ENCODE results near the gene COL23A1. TPM values are rescaled to one million over a fixed set of nuclear protein-coding genes. Genes with fewer than 3 reads are reported as not detected.

The COL23A1 gene
- total RNA-seq, 2 donors from 2014 or later: 0.14 to 0.20 TPM

DNA sequence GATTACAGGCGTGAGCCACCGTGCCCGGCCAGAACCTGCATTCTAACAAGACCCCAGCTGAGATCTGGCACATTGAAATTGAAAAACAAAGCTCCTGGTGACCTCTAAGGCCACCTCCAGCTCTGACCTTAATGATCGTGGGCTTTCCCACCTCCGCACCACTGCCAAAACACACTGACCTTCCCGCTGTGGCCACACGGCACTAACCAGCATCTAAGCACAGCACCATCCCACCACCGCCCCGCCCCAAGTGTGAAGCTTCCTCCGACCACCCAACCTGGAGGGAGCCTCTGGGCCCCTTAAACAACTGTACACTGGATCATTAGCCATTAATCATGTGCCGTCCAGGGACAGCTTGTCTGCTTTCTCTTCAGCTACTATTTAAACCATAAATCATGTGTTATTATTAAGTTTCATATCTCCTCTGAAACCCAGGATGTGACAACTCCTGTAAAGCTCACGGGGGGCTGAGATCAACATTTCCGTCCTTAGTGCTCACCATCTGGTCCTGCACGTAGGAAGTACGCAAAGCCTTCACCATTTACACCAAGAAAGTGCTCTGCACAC is 80.6 kb downstream of the COL23A1 start:
- ATAC-seq: no peak
- Mint-ChIP-seq H3K36me3 (peaks cover 0 to 6% of the 10 kb centered on the region in 2 donors), H3K27ac (no peak overlapping the region), H3K9me3 (peaks cover 0 to 10% of the 10 kb centered on the region in 2 donors)
- no peak for DNase-seq (ENCODE audit: low spot score in 2 of 2)

DNA sequence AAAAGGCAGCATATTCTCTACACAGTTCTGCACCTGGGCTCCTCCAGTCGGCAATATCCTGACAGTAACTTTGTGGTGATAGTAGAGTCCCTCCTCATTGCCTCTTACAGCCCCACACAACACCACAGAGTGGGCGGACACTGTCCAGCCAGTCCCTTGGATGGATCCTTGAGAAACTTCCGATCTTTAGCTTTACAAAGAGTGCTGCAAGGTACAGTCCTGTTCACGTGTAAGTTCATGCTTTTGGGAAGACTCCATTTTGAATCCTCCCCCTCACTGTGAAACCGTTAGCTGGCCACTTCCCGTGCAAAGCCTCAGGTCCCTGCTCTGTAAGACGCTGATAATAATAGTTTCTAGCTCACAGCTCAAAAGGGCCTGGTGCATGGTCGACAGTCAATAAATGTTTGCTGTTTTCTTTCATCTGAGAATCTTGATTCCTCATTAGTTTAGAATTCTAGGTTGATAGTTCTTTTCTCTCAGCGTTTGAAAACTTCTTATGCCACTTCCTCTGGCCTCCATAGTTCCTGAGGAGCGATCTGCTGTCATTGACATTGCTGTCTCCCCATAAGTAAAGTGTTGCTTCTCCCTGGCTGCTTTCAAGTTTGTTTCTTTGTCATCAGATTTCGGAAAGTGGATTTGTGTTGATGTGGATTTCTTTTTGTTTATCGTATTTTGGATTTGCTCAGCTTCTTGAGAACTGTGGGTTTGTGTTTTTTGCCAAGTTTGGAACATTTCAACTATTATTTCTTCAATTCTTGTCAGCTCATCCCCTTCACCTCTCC is 82.9 kb downstream of the COL23A1 start:
- no peak for DNase-seq (ENCODE audit: low spot score in 2 of 2)
- no peak for ATAC-seq
- Mint-ChIP-seq H3K27ac (peak overlapping the region in 1 of 2 donors; percentile 61), H3K36me3 (peaks cover 0 to 6% of the 10 kb centered on the region in 2 donors), H3K9me3 (peaks cover 0 to 7% of the 10 kb centered on the region in 2 donors)

DNA sequence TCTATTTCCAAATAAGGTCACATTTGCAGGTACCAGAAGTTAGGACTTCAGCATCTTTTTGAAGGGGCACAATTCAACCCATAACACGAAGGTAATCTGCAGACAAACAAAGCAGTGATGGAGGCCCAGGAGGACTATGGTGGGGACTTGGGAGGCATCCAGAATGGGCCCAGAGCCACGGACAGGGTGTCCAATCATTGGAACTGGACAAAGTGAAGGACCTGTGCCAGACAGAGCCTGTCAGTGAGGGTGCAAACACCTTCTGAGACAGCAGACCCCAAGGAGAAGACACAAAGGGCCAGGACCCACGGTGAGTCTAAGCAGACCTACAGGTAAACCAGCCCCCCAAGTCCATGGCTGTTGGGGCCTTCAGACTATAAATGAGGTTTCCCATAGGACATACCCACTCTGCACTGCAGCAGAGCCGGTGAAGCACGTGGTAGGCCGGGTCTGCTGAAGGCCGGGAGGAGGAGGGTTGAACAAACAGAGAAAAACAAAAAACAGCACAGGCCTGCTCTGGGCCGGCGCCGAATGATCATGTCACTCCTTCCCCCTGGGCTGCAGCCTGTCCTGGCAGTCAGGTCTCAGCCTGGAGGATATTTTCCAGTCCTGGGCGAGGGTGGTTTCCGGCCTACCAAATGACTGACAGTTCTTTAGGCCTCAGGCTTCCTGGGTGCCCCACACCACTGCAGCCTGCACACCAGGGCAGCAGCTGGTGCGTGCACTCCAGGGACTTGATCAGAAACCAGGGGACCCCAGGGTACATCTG is 84.4 kb downstream of the COL23A1 start:
- ATAC-seq: no peak
- H3K27ac Mint-ChIP-seq: no peak overlapping the region
- no peak for DNase-seq (ENCODE audit: low spot score in 2 of 2)
- H3K36me3 Mint-ChIP-seq: peaks cover 0 to 6% of the 10 kb centered on the region in 2 donors
- H3K9me3 Mint-ChIP-seq: peaks cover 0 to 7% of the 10 kb centered on the region in 2 donors

DNA sequence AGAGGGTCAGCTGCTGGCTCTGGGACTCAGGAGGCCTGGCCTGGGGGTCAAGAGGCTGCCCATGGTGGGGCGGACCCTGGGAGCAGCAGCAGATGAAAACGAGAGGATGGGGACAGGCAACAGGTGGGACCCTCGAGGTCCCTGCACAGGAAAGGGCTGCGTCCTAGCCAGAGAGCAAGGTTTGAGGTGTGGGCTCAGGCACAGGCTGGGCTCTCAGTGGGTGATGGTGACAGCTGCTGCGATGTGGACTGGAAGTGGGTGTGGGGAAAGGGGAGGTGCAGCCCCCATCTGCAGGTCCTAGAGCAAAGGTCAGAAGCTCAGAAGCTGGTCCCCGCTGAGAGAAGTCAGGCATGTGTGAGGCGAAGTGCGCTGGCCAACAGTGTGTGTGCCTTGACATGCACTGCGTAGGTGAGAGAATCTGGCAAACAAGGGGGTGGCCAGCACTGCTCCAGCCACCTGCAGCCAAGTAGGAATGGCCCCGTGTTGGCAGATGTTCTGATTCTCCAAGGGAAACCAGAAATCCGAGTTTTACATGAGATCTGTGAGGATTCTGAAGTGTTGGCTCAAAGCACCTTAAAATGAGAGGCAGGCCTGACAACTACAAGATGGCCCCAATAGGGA is 85.7 kb downstream of the COL23A1 start:
- ATAC-seq: no peak
- H3K36me3 Mint-ChIP-seq: peaks cover 0 to 6% of the 10 kb centered on the region in 2 donors
- H3K9me3 Mint-ChIP-seq: peaks cover 0 to 7% of the 10 kb centered on the region in 2 donors
- H3K27ac Mint-ChIP-seq: no peak overlapping the region
- DNase-seq (ENCODE audit: low spot score in 2 of 2): no peak

DNA sequence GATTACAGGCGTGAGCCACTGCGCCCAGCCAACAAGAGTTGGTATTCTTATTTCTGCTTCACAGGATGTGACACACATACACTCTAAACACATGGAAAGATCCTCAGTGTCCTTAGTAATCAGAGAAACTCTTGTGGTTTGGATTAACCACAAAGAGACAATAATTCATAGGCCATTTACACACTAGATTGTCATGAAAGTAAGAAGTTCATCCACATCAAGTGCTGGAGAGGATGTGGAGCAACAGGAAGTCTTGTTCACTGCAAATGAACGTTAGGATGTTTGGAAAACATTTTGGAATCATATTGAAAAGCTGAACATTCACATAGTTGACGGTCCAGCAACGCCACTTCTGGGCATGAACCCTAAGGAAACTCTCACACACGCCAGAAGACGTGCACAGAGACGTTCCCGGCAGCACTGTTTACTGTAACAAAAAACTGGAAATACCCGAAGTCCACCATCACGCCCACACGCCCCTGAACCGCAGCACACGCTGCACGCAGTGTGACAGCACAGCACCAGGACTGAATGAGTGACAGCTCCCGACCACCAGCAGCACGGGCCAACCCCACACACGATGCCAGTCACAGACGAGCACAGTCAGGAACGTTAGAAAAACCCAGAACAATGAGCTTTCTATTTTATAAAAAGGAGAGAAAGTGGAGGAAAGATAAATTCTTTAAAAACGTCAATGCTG is 87.6 kb downstream of the COL23A1 start:
- Mint-ChIP-seq H3K9me3 (peaks cover 0 to under 1% of the 10 kb centered on the region in 2 donors), H3K27ac (no peak overlapping the region), H3K36me3 (no peaks in the 10 kb centered on the region)
- DNase-seq (ENCODE audit: low spot score in 2 of 2) (no peak), ATAC-seq (no peak)

DNA sequence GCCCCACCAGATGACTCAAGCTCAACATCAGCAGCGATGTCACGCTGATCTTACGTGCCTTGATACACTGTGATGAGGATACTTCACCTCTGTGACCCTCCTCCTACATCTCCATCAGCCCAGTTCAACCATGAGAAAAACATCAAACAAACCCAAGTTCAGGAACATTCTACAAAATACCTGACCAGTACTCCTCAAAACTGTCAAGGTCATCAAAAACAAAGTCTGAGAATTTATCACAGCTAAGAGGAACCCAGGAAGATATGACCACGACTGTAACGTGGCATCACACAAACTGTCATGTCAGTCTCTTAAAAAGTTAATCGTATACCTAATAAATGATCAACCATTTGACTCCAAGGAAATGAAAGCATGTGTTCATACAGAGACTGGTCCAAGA is 90.8 kb downstream of the COL23A1 start:
- no peak overlapping the region for H3K27ac Mint-ChIP-seq
- no peak for ATAC-seq
- H3K36me3 Mint-ChIP-seq: no peaks in the 10 kb centered on the region

DNA sequence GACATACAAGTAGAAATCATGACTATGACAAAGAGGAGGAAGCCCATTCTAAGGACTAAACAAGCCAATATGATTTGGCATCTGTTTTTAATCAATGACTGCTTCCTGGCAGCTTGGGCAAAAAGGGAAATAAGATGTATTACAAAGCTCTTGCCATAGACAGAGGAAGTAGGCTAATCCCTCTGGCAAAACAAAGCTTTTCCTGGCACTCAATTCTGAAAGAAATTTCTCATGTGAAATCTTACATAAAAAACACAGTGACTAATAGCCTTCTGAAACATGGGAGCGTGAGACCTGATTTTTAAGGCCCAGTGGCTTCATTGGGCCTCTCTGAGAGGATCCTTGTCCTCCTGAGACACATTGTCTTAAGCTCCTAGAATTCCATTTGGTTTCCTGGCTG is 93.6 kb downstream of the COL23A1 start:
- no peak overlapping the region for H3K27ac Mint-ChIP-seq
- no peak for DNase-seq (ENCODE audit: low spot score in 2 of 2)
- no peaks in the 10 kb centered on the region for H3K9me3 Mint-ChIP-seq
- H3K36me3 Mint-ChIP-seq: no peaks in the 10 kb centered on the region
- ATAC-seq: no peak

More for the DNA sequence above, 90.8 kb downstream of the COL23A1 start:
- no peaks in the 10 kb centered on the region for H3K9me3 Mint-ChIP-seq
- DNase-seq (ENCODE audit: low spot score in 2 of 2): no peak

DNA sequence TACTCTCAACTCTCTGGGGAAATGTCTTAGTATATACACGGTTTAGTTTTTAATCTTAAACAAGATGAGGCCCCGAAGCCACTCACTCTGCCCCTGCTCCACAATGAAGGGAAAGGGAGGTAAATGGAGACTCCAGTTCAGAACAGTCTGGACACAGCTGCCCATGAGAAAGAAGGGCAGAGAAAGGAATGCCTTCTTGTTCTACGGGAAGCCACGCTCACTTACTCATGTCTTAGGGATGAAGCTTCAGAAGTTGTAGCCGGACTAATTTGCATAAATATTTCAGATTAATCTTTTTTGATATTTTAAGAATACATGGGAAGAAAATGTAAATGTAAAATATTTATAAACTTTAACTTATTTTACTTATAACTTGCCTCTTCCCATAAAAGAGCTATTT is 94.0 kb downstream of the COL23A1 start:
- no peaks in the 10 kb centered on the region for H3K36me3 Mint-ChIP-seq
- no peak for ATAC-seq
- DNase-seq (ENCODE audit: low spot score in 2 of 2): no peak
- no peak overlapping the region for H3K27ac Mint-ChIP-seq
- no peaks in the 10 kb centered on the region for H3K9me3 Mint-ChIP-seq

DNA sequence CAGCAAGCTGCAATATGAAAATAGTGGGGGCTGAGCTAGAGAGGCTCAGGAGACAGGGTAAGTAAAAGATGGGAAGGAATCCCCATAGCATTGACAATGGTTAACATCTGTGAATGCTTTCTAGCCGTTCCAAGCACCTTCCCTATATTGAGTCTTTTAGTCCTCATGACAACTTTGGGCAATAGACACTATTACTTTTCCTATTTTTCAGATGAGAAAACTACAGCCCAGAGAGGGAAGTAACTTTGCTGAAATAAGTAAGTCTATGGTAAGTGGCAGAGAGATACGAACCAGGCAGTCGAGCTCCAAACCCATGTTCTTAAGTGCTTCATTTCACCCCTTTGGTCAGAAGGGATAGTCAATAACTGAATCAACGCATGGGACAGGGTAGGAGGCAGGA is 94.5 kb downstream of the COL23A1 start:
- no peak for ATAC-seq
- H3K36me3 Mint-ChIP-seq: no peaks in the 10 kb centered on the region
- H3K9me3 Mint-ChIP-seq: no peaks in the 10 kb centered on the region
- DNase-seq (ENCODE audit: low spot score in 2 of 2): no peak
- no peak overlapping the region for H3K27ac Mint-ChIP-seq

DNA sequence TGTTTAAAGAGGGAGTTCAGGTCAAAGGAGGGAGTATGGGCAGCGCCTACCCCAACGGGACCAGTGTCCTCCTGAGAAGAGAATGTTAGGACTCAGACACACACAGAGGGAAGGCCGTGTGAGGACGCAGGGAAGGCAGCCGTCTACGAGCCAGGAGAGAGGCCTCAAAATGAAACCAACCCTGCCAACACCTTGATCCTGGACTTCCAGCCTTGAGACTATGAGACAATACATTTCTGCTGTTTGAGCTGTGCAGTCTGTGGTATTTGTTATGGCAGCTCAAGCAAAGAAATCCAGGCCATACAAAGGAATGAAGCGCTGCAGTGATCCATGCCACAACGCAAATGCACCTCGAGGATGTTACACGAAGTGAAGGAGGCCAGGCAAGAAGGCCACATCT is 97.9 kb downstream of the COL23A1 start:
- ATAC-seq (no peak), DNase-seq (ENCODE audit: low spot score in 2 of 2) (no peak)
- no peak overlapping the region for H3K27ac Mint-ChIP-seq
- H3K36me3 Mint-ChIP-seq: no peaks in the 10 kb centered on the region
- no peaks in the 10 kb centered on the region for H3K9me3 Mint-ChIP-seq

DNA sequence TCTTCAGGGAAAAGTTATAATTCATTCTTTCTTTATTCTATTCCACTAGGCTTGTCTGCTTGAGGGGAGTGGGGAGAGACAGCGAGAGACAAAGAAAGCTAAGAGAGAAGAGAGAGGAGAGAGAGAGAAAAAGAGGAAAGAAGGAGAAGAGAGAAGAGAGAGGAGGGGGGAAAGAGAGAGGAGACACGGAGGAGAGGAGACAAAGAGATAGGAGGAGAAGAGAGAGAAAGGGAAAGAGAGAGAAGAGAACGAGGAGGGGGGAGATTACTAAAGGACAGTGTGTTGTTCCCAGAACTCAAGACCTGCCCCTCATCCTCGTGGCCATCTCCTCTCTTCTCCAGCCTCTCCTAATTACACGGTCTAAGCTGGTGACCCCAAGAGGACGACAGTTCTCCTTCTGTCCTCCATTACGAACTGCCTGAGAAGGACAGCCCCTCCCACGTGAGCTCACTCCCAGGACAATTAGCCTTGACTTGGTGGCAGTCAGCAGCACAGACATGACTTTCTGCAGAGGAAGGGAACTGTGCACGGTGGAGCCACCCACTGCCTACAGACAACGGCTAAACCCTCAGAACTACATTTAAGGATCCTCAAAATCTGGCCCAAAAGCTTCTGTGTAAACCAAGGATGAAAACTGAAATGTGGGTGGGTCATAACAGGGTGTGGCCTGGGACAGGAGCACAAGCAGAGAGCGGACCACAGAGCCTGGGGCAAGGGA is 99.1 kb downstream of the COL23A1 start:
- no peaks in the 10 kb centered on the region for H3K36me3 Mint-ChIP-seq
- DNase-seq (ENCODE audit: low spot score in 2 of 2) (no peak), ATAC-seq (no peak)
- H3K9me3 Mint-ChIP-seq: no peaks in the 10 kb centered on the region
- no peak overlapping the region for H3K27ac Mint-ChIP-seq

DNA sequence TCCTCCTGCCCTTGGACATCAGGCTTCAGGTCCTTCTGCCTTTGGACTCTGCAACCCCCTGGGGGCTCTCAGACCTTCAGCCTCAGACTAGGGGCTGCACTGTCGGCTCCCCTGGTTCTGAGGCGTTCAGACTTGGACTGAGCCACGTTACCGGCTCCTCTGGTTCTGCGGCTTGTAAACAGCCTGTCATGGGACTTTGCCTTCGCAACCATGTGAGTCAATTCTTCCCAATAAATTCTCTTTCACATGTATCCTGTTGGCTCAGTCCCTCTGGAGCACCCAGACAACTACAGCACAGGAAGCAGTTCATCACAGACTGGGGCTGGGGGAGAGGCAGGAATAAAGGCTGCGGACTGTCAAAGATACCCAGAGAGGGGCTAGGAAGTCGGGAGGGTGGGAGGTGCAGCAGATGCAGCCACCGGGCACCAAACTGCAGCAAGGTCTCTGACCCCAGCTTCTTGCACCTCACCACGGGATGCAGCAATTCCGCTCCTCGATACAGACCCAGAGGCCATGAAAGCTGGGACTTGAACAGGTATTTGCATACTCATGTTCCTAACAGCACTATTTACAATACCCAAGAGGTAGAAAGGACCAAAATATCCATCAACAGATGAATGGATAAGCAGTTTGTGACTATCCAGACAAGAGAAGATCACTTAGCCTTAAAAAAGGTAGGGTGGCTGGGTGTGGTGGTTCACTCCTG is 100.8 kb downstream of the COL23A1 start:
- no peaks in the 10 kb centered on the region for H3K9me3 Mint-ChIP-seq

DNA sequence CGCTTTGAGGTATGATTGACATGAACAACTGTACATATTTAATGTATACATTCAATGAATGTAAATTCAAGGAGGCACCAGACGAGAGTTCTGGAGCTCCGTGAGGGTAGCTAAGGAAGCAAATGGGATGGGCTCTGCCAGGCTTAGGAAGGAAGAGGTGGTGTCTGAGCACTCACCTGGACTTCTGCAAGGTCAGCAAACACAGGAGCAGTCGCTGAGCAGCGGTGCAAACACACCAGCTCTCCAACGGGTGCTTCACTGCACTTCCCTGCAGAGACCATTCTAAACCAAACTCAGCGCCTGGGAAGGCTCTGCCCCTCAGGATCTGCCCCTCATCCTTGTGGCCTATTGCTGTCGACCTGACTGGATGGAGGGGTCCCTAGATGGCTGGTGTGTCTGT is 101.5 kb downstream of the COL23A1 start:
- Mint-ChIP-seq H3K36me3 (no peaks in the 10 kb centered on the region), H3K9me3 (no peaks in the 10 kb centered on the region), H3K27ac (no peak overlapping the region)
- no peak for ATAC-seq
- no peak for DNase-seq (ENCODE audit: low spot score in 2 of 2)

More for the DNA sequence above, 100.8 kb downstream of the COL23A1 start:
- ATAC-seq: no peak
- H3K27ac Mint-ChIP-seq: no peak overlapping the region
- no peak for DNase-seq (ENCODE audit: low spot score in 2 of 2)
- H3K36me3 Mint-ChIP-seq: no peaks in the 10 kb centered on the region

DNA sequence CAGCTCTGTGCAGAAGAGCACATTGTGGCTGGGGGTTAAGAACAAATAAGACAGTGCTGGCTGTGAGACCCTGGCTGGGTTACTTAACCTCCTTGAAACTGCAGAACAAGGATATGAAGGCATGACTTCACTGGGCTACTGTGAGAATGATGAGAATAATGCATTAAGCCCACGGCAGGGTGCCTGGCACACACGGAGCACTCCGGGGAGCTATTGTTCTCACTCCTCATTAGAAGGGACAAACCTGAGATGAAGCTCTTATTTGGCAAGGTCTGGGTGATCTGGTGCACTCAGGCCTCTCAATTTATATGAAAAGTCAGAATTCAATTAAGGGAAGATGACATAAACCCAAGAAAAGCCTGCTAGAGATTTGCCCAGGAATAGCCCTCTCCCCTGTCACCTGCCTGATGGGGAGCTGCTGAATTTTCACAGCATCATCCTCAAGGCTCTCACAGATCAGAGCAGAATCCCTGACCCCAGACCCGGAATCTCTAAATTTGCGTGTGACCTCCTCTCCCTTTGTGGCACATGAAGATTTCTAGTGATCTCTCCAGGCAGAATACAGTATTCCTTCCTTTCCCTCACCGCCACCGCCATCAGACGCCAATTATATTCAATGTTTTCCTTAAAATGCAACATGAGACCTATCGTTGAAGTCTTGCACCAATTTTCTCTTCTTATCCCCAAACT is 102.1 kb downstream of the COL23A1 start:
- Mint-ChIP-seq H3K9me3 (no peaks in the 10 kb centered on the region), H3K27ac (no peak overlapping the region), H3K36me3 (no peaks in the 10 kb centered on the region)
- ATAC-seq: no peak
- DNase-seq (ENCODE audit: low spot score in 2 of 2): no peak

Measured in activated naive CD4-positive, alpha-beta T cell treated with anti-CD3 and anti-CD28 coated beads, Interleukin-2, amount 50 U/mL, for 72 hours (primary cell).